Stimulated activated CD8-positive, alpha-beta memory T cell treated with anti-CD3 and anti-CD28 coated beads, Interleukin-2, amount 100 ng/mL, for 48 hours (primary cell): ENCODE results near the gene IL27RA.
A peak's percentile ranks its signal among the peaks of the same experiment; 100 is the strongest.
"Not testable (repeated sequence)": the region's sequence is repeated elsewhere in the genome, so short reads cannot be mapped to it uniquely, and the experiment has no call there.

Experiments
- DNase-seq, 2 donors: peaks; one replicate each; pipeline ENCODE4 v3.0.0-alpha.2; 2020; ENCODE audit warnings: low read depth in 2 of 2

Gene IL27RA

GRCh38 chr19:14028901-14029300 is 2.7 kb upstream of the IL27RA start:
- no peak for DNase-seq

GRCh38 chr19:14030997-14031718 is 404 bp upstream of the IL27RA start:
- DNase-seq: no peak

GRCh38 chr19:14033946-14034345 is 2.4 kb downstream of the IL27RA start:
- DNase-seq: no peak

GRCh38 chr19:14035159-14035558 is 3.6 kb downstream of the IL27RA start:
- DNase-seq: not testable (repeated sequence)

- DNase-seq: no peak
Measured at GRCh38 chr19:14035706-14036105, 4.1 kb downstream of the IL27RA start.

- no peak for DNase-seq
Measured at GRCh38 chr19:14039181-14039580, 7.6 kb downstream of the IL27RA start.

- not testable (repeated sequence) for DNase-seq
Measured at GRCh38 chr19:14042659-14043608, 11.4 kb downstream of the IL27RA start.

- DNase-seq: not testable (repeated sequence)
Measured at GRCh38 chr19:14047866-14048265, 16.3 kb downstream of the IL27RA start.

- peak; percentile 61 to 76 for DNase-seq
Measured at GRCh38 chr19:14048443-14049153, 17.0 kb downstream of the IL27RA start.

- no peak for DNase-seq
Measured at GRCh38 chr19:14050512-14050911, 18.9 kb downstream of the IL27RA start.

- DNase-seq: not testable (repeated sequence)
Measured at GRCh38 chr19:14050961-14051360, 19.4 kb downstream of the IL27RA start.

GRCh38 chr19:14051980-14052379 is 20.4 kb downstream of the IL27RA start:
- no peak for DNase-seq

GRCh38 chr19:14052470-14052869 is 20.9 kb downstream of the IL27RA start:
- DNase-seq: no peak

- DNase-seq: no peak
Measured at GRCh38 chr19:14053032-14053431, 21.5 kb downstream of the IL27RA start.

GRCh38 chr19:14053500-14053899 is 21.9 kb downstream of the IL27RA start:
- DNase-seq: no peak

GRCh38 chr19:14054099-14054498 is 22.5 kb downstream of the IL27RA start:
- no peak for DNase-seq

- no peak for DNase-seq
Measured at GRCh38 chr19:14054721-14055120, 23.2 kb downstream of the IL27RA start.

- DNase-seq: no peak
Measured at GRCh38 chr19:14055396-14055795, 23.8 kb downstream of the IL27RA start.

- no peak for DNase-seq
Measured at GRCh38 chr19:14056069-14056666, 24.6 kb downstream of the IL27RA start.

GRCh38 chr19:14056741-14057356 is 25.3 kb downstream of the IL27RA start:
- DNase-seq: no peak
